Right cardiac atrium (tissue), 5 donors: ENCODE data around the gene SIPA1L3. TPM values are rescaled to one million over a fixed set of nuclear protein-coding genes. Genes with fewer than 3 reads are reported as not detected.

Experiments used
- ATAC-seq, 2 donors: fragments of 200-7000 bp; cut with Tn5 transposase; one replicate each; pipeline versions ENCODE4 v1.8.0 to v1.9.1; 2020; ENCODE audit warnings: moderate library complexity in 2 of 2, mild to moderate bottlenecking in 1 of 2
- DNase-seq, 3 donors: peaks; one replicate each; pipeline ENCODE4 v3.0.0-alpha.2; 2020
- H3K27ac ChIP-seq: one replicate; pipeline ENCODE4 v1.5.1; 2013; ENCODE audit warnings: mild to moderate bottlenecking, low read length, control low read depth, moderate library complexity
- H3K27me3 ChIP-seq: one replicate; pipeline ENCODE4 v1.6.1; 2013; ENCODE audit not compliant: control insufficient read depth, insufficient read depth
- H3K4me1 ChIP-seq: one replicate; pipeline ENCODE4 v1.6.1; 2013; ENCODE audit warnings: low read length; ENCODE audit not compliant: control insufficient read depth, insufficient read depth
- H3K4me3 ChIP-seq: one replicate; pipeline ENCODE4 v1.5.1; 2013; ENCODE audit warnings: low read length, control low read depth
- H3K9me3 ChIP-seq: one replicate; pipeline ENCODE4 v1.6.1; 2013; ENCODE audit warnings: low read length; ENCODE audit not compliant: control insufficient read depth
- WGBS: extraction: QIAGEN DNeasy Blood & Tissue Kit; methylation state at CpG from one replicate; pipeline ENCODE4 v1.1.7; 2013; 5-methylcytosine and 5-hydroxymethylcytosine counted together
- intact Hi-C, 4 donors: fragments of 100-400 bp; cut with DNase I; formaldehyde crosslinking; loops; one replicate each; pipeline versions ENCODE4 v1.11.0 to v1.14.0; 2022 to 2023
- polyA plus RNA-seq: library from polyadenylated mRNA; stranded (reverse); fragments of 200-250 nt; gene quantifications from one replicate; pipeline ENCODE4 v1.2.3, GENCODE V29; 2013
- total RNA-seq, 4 donors: library from RNA; stranded (reverse); fragmentation: NEBNext Ultra II Directional; extraction: Animal tissue kit (Norgen Biotek cat#: 25700); gene quantifications; one replicate each; pipeline ENCODE4 v1.2.1, GENCODE V29; 2021
- donor health status: healthy with polysubstance abuse.
- donor health status: DM: no; HTN: yes; CAD: no.
- donor health status: DM: no; HTN: no; CAD: no.
- donor health status: DM: no; HTN: yes; CAD: no; lungs with severe emphysema.
- donor health status: DM: yes; HTN: yes; CAD: no.

The SIPA1L3 gene
- total and polyA plus RNA-seq, 5 donors, result 7.5 to 19.8 (median 10.2) TPM

DNA sequence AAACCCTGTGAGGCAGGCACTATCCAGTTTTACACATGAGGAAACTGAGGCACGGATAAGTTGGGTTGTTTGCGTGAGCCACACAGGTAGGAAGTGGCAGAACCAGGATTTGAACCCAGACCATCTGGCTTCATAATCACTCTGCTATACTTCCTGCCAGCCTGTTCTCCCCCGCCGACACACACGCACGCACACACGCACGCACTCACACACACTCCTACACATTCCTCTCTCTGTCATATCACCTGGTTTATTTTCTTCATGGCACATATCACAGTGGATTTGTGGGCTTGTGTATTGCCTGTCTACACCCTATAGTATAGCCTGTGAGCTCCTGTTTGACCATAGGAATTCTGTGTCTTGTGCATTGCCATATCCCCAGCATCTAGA, 140.0 kb downstream of the SIPA1L3 start:
- Histone ChIP-seq H3K9me3 (no peaks in the 10 kb centered on the region), H3K4me1 (no peaks in the 10 kb centered on the region), H3K27me3 (no peaks in the 10 kb centered on the region), H3K27ac (no peak overlapping the region), H3K4me3 (no peak overlapping the region)
- no peak for DNase-seq
- ATAC-seq, result no peak
- intact Hi-C loops, result no loop called here
- 84% methylated on average over 8 of the region's 8 CpGs for WGBS

DNA sequence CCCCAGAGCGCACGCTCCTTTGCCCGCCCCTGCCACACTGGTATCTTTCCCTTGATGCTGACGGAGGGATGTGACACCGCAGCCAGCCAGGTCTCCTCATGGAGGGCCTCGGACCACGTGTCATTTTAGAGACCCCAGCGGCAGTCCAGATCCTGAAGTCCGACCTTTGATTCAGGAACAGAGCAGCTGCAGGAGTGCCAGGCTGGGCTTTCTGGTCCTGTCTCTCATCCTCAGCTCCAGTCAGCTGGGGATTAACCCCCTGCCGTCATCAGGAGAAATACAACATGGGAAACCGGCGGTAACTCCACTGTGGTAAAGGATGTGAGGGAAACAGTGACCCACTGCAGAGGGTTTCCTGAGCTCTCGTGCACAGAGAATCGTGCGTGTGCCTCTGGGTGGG, 140.6 kb downstream of the SIPA1L3 start:
- Histone ChIP-seq H3K4me1 (no peaks in the 10 kb centered on the region), H3K4me3 (no peak overlapping the region), H3K27ac (no peak overlapping the region), H3K27me3 (no peaks in the 10 kb centered on the region), H3K9me3 (no peaks in the 10 kb centered on the region)
- ATAC-seq (no peak), DNase-seq (no peak)
- intact Hi-C loops, result no loop called here
- 75% methylated on average over 15 of the region's 15 CpGs for WGBS

DNA sequence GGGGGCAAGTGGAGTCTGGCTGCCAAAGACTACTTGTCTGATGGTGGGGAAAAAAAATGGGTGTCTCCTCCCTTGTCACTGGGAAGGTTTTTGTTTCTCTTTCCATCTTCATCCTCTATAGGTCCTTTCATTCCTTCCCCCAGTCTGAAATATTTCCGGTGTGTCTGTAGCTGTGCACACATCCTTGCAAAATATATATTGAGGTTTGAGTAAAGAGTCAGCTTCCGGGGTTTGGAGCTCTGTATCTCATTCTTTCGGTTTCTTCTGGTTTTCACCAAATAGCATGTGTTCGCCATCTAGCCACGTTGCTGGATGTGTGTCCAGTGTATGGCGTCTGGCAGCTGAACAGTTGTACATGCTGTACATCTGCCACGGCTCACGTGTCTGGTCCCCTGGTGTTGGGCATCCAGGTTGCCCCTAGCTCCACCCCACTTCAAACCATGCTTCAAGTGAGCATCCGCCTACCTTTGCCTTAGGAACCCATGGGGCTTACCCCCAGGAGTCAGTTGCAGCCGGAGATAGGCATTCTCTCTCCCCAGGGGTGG, 142.2 kb downstream of the SIPA1L3 start:
- H3K4me1 ChIP-seq, result no peaks in the 10 kb centered on the region
- H3K9me3 ChIP-seq, result no peaks in the 10 kb centered on the region
- H3K27me3 ChIP-seq, result no peaks in the 10 kb centered on the region
- ATAC-seq (peak; percentile 9 to 29), DNase-seq (no peak)
- H3K4me3 ChIP-seq, result no peak overlapping the region
- 77% methylated on average over 10 of the region's 10 CpGs for WGBS
- H3K27ac ChIP-seq, result no peak overlapping the region
- intact Hi-C loops, result no loop called here

DNA sequence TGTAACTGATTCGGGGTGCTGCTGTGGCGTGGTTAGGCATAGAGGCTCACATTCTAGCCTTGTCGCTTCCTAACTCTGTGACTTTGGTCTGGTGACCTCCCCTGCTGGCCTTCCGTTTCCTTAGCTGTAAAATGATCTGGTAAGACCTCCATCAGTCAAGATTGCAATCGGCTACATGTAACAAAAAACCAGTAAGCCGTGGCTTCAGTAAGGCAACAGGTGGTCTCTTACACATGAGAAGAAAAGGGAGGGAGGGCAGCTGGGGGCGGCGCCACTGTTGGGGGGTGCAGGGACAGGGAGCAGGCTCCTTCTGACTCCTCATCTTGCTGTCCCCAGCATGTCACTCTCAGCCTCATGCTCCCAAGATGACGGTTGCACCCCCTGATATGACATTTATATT, 148.0 kb downstream of the SIPA1L3 start:
- H3K27ac ChIP-seq, result no peak overlapping the region
- H3K9me3 ChIP-seq, result no peaks in the 10 kb centered on the region
- H3K4me3 ChIP-seq, result no peak overlapping the region
- H3K27me3 ChIP-seq, result no peaks in the 10 kb centered on the region
- H3K4me1 ChIP-seq, result no peaks in the 10 kb centered on the region
- 67% methylated on average over 9 of the region's 9 CpGs for WGBS
- no peak for ATAC-seq
- intact Hi-C loops, result no loop called here
- DNase-seq, result no peak

DNA sequence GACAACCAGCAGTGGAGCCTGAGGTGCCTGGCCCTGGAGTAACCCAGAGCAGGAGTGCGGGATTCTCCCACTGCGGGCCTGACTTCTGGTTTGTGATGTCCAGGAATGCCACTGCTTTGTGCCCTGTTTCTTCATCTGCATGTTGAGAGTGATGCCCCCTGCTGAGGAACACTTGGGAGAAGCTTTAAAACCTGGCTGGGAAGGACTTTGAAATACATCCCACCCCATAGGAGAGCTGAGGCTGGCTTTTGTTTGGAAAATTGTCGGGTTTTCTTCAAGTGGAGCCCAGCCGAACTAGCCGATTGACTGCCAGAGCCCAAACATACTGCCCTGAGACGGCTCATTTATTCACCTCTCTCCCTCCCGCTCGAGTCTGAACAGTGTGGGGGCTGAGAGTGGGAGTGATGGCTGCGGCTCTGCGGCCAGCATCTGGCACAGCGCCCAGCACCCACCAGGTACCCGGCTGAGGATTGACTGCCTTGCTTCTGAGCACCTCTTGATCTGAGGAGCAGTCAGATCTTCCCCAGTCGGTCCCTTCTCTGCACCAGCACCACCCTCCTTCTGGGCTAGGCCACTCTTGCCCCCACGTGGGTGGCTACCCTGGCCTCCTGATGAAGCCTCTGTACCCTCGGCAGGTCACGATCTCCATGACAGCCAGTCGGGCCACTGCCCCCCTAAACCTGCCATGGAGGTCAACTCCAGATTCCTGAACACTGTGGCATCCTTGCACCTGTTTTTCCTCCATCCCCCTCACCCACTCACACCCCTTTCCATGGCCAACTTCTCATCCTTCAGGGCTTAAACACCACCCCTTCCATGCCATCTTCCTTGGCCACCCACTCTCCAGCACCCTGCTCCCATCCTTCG, 148.9 kb downstream of the SIPA1L3 start:
- Histone ChIP-seq H3K27ac (no peak overlapping the region), H3K4me3 (no peak overlapping the region), H3K4me1 (no peaks in the 10 kb centered on the region), H3K27me3 (no peaks in the 10 kb centered on the region), H3K9me3 (no peaks in the 10 kb centered on the region)
- DNase-seq, result no peak
- intact Hi-C loops, result no loop called here
- 66% methylated on average over 18 of the region's 18 CpGs for WGBS
- no peak for ATAC-seq

DNA sequence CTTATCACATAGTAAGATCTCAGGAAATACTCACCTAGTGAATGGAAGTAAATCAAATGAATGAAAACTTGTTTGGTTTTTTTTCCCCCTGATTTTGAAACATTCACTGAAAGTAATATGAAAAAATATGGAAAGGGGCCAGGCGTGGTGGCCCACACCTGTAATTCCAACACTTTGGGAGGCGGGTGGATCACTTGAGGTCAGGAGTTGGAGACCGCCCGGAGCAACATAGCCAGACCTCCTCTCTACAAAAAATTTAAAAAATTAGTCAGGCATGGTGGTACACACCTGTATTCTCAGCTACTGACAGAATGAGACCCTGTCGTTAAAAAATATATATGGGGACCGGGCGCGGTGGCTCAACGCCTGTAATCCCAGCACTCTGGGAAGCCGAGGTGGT, 149.6 kb downstream of the SIPA1L3 start:
- no peak overlapping the region for H3K4me3 ChIP-seq
- intact Hi-C loops, result no loop called here
- no peak for DNase-seq
- WGBS, result 93% methylated on average over 10 of the region's 10 CpGs
- H3K27me3 ChIP-seq, result no peaks in the 10 kb centered on the region
- H3K9me3 ChIP-seq, result no peaks in the 10 kb centered on the region
- H3K27ac ChIP-seq, result no peak overlapping the region
- no peaks in the 10 kb centered on the region for H3K4me1 ChIP-seq
- no peak for ATAC-seq

DNA sequence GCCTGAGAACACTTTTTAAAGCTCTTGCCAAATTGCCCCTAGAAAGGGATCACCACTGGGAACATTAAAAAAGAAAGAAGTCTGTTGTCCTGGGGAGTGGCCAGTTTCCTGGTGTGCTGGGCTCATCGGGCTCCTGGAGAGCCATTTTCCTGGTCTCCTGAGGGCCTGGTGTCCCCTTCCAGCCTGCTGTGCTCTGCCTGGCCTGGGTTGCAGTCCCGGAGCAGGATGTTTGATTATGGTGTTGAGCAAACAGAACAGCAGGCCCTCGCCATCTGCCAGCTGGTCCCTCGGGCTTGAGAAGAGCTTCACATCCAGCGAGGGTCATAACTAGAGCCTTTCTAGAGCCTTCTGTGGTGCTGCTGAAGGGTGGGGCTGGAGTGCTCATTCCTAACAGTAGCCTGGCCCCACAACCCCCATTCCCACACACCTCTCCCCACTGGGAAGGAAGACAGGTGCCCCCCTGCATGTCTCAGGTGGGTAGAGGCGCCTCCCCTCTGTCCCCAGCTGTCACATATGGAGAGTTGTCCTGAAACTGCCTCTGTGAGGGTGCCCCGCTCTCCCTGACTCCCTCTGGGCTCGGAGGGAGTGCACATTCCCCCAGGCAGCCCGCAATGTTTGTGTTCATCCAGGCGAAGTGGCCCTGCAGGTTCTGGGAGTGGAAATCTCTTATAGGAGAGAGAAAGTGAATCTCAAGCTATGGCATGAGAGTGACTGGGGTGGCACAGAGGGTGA, 151.1 kb downstream of the SIPA1L3 start:
- ATAC-seq, result peak in 1 of 2 donors; percentile 24
- H3K27me3 ChIP-seq, result no peaks in the 10 kb centered on the region
- H3K27ac ChIP-seq, result no peak overlapping the region
- DNase-seq, result no peak
- H3K4me1 ChIP-seq, result no peaks in the 10 kb centered on the region
- WGBS, result 77% methylated on average over 10 of the region's 10 CpGs
- H3K9me3 ChIP-seq, result no peaks in the 10 kb centered on the region
- intact Hi-C loops, result no loop called here
- no peak overlapping the region for H3K4me3 ChIP-seq

DNA sequence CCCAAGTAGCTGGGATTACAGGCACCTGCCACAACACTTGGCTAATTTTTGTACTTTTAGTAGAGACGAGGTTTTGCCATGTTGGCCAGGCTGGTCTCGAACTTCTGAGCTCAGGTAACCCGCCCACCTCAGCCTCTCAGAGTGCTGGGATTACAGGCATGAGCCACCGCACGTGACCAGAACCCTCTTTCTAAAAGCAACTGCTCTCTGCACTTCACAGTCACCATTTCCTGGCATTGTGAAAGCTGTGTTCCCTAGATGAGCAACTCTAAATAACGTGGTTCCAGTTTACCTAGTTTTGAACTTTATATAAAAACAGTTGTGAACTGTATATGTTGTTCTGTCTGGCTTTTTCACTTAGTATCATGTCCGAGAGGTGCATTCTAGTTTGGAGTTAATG, 152.9 kb downstream of the SIPA1L3 start:
- ATAC-seq, result no peak
- Histone ChIP-seq H3K4me1 (no peaks in the 10 kb centered on the region), H3K27ac (no peak overlapping the region), H3K27me3 (no peaks in the 10 kb centered on the region), H3K9me3 (no peaks in the 10 kb centered on the region), H3K4me3 (no peak overlapping the region)
- DNase-seq, result no peak
- intact Hi-C loops, result no loop called here
- 67% methylated on average over 7 of the region's 7 CpGs for WGBS

DNA sequence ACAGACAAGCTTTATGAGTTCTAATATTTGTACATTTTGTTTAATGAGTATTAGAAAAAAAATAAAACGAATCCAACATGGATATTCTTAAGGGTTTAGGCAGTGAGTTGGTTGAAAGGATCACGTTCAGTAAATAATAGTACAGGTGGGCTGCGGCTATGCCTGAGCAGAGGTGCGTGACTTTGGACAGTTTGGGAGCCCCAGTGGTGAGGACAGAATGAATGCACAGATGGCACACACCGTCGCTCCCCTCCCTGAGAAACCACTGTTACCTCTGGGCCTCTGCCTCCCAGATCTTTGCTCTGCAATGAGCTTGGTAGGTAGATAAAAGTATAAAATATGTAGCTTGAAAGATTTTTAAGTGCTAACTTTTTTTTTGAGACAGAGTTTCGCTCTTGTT, 153.3 kb downstream of the SIPA1L3 start:
- Histone ChIP-seq H3K27me3 (no peaks in the 10 kb centered on the region), H3K4me1 (no peaks in the 10 kb centered on the region), H3K27ac (no peak overlapping the region), H3K4me3 (no peak overlapping the region), H3K9me3 (no peaks in the 10 kb centered on the region)
- ATAC-seq (no peak), DNase-seq (no peak)
- intact Hi-C loops, result no loop called here
- WGBS, result 92% methylated on average over 7 of the region's 7 CpGs

DNA sequence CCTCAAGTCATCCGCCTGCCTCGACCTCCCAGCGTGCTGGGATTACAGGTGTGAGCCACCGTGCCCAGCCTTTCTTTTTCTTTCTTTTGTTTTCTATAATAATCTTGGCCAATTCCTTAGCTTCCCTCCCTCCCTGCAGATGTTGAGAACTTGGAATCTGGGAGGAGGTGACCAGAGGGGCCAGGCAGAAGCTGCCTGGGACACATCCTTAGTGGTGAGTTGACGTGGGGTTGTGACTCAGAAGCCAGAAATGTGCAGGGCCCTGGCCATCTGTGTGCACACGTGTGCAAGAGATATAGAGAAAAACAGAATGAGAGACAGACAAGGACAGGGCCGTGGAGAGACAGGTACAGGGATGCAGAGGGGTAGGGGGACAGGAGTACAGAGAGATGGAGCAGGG, 154.3 kb downstream of the SIPA1L3 start:
- no peak for ATAC-seq
- no peak overlapping the region for H3K4me3 ChIP-seq
- WGBS, result 87% methylated on average over 7 of the region's 7 CpGs
- H3K4me1 ChIP-seq, result no peaks in the 10 kb centered on the region
- no peaks in the 10 kb centered on the region for H3K27me3 ChIP-seq
- intact Hi-C loops, result no loop called here
- no peak overlapping the region for H3K27ac ChIP-seq
- H3K9me3 ChIP-seq, result no peaks in the 10 kb centered on the region
- no peak for DNase-seq

DNA sequence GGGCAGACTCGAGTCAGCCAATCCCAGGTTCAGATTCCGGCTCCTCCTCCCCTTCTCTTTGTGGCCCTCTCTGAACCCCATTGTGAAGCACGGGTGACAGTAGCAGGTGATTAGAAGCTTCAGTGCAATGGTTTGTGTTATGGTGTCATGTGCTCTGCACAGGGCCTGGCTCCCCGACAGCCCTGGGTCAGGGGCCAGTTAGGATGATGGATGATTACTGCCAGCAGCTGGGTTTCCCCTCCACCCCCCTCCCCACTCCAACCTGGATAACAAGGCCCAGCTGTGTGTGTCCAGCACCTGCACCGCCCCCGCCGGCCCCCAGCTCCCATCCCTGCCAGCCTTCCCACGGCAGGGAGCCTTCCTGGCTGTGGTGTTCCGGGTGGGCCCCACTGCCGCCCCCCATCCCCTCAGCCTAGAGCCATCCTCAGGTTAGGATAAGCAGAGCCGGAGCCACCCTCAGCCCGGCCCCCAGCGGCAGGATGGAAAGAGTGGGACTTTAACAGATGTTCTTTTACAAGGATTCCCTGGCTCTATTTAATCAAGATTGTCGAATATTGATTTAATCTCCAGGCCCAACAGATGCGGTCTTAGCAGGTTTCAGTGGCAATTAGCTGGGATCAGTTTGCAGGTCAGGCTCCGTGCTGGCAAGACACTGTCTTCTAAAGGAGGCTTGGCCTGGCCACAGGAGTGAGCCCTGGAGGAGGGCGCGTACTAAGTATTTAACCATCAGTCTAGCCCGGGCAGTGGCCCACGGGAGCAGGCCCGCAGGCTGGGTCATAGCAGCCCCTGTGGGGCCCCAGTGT, 156.2 kb downstream of the SIPA1L3 start:
- no peak overlapping the region for H3K27ac ChIP-seq
- peak; percentile 13 to 31 for ATAC-seq
- WGBS, result 65% methylated on average over 21 of the region's 21 CpGs
- no peaks in the 10 kb centered on the region for H3K4me1 ChIP-seq
- H3K27me3 ChIP-seq, result no peaks in the 10 kb centered on the region
- H3K4me3 ChIP-seq, result no peak overlapping the region
- H3K9me3 ChIP-seq, result no peaks in the 10 kb centered on the region
- DNase-seq, result no peak
- intact Hi-C loops, result no loop called here
